Fibroblast of peridontal ligament (primary cell): ENCODE measurements around the gene RDH14.
A peak's percentile ranks its signal among the peaks of the same experiment; 100 is the strongest.

ENCODE experiments used
- DNase-seq: peaks from one replicate; pipeline ENCODE4 v3.0.0-alpha.2; 2010; ENCODE audit errors: extremely low read depth

RDH14 gene

GRCh38 chr2:18560031-18560796, at the start of gene RDH14:
RDH14 (minus strand) TSS chr2:18560653; CDS start chr2:18560572, 81 bp downstream.
- peak; percentile 91 for DNase-seq

GRCh38 chr2:18610090-18610489, 49.6 kb upstream of the RDH14 start:
- DNase-seq: peak; percentile 40

GRCh38 chr2:18605115-18605514, 44.7 kb upstream of the RDH14 start:
- no peak for DNase-seq

GRCh38 chr2:18604531-18604885, 44.1 kb upstream of the RDH14 start:
- DNase-seq: no peak

- DNase-seq: peak; percentile 77
Observed at GRCh38 chr2:18603854-18604530, 43.5 kb upstream of the RDH14 start.

GRCh38 chr2:18602298-18602697, 41.8 kb upstream of the RDH14 start:
- DNase-seq: no peak

- DNase-seq: no peak
Observed at GRCh38 chr2:18600255-18600613, 39.8 kb upstream of the RDH14 start.

GRCh38 chr2:18599509-18600254, 39.2 kb upstream of the RDH14 start:
- DNase-seq: peak; percentile 93

- DNase-seq: no peak
Observed at GRCh38 chr2:18598848-18599484, 38.5 kb upstream of the RDH14 start.

GRCh38 chr2:18597618-18598017, 37.2 kb upstream of the RDH14 start:
- no peak for DNase-seq

- no peak for DNase-seq
Observed at GRCh38 chr2:18596993-18597392, 36.5 kb upstream of the RDH14 start.

- no peak for DNase-seq
Observed at GRCh38 chr2:18593496-18593895, 33.0 kb upstream of the RDH14 start.

- no peak for DNase-seq
Observed at GRCh38 chr2:18592372-18592771, 31.9 kb upstream of the RDH14 start.

- no peak for DNase-seq
Observed at GRCh38 chr2:18589354-18589753, 28.9 kb upstream of the RDH14 start, which contains the start of gene NT5C1B. NT5C1B (minus strand) TSS chr2:18589569; CDS start chr2:18589468, 101 bp downstream.

- no peak for DNase-seq
Observed at GRCh38 chr2:18588802-18589201, 28.3 kb upstream of the RDH14 start.

- peak; percentile 47 for DNase-seq
Observed at GRCh38 chr2:18588049-18588448, 27.6 kb upstream of the RDH14 start.

GRCh38 chr2:18585526-18585925, 25.1 kb upstream of the RDH14 start:
- peak; percentile 25 for DNase-seq

- DNase-seq: no peak
Observed at GRCh38 chr2:18584608-18584954, 24.1 kb upstream of the RDH14 start.

GRCh38 chr2:18583905-18584607, 23.6 kb upstream of the RDH14 start:
- DNase-seq: no peak

GRCh38 chr2:18580606-18581005, 20.2 kb upstream of the RDH14 start:
- no peak for DNase-seq

- DNase-seq: no peak
Observed at GRCh38 chr2:18578033-18578432, 17.6 kb upstream of the RDH14 start.
